KOPT-K1 (cell line): ENCODE data around the gene KCNIP1.

Experiments used
- H3K27ac ChIP-seq: fragments of 200-600 bp; sonication (generic); 2 replicates; pipeline ENCODE4 v1.5.1; 2016; ENCODE audit warnings: antibody characterized with exemption, mild to moderate bottlenecking, low read depth, low read length; ENCODE audit not compliant: poor library complexity, severe bottlenecking
- H3K36me3 ChIP-seq: fragments of 200-600 bp; sonication (generic); 2 replicates; pipeline ENCODE4 v1.5.1; 2017; ENCODE audit warnings: antibody characterized with exemption, mild to moderate bottlenecking, low read length, moderate library complexity; ENCODE audit not compliant: insufficient read depth
- H3K9me3 ChIP-seq: fragments of 200-600 bp; sonication (generic); 2 replicates; pipeline ENCODE4 v1.5.1; 2017; ENCODE audit warnings: antibody characterized with exemption, low read length, mild to moderate bottlenecking; ENCODE audit not compliant: insufficient read depth, poor library complexity, severe bottlenecking

KCNIP1 gene

GRCh38 chr5:170633235-170634081 lies 129.6 kb downstream of the KCNIP1 start:
- Histone ChIP-seq H3K27ac (no peak overlapping the region), H3K36me3 (no peaks in the 10 kb centered on the region), H3K9me3 (no peaks in the 10 kb centered on the region)

- Histone ChIP-seq H3K27ac (no peak overlapping the region), H3K36me3 (no peaks in the 10 kb centered on the region), H3K9me3 (no peaks in the 10 kb centered on the region)
Measured at GRCh38 chr5:170634256-170634990, 130.6 kb downstream of the KCNIP1 start.

- Histone ChIP-seq H3K9me3 (no peaks in the 10 kb centered on the region), H3K27ac (no peak overlapping the region), H3K36me3 (no peaks in the 10 kb centered on the region)
Measured at GRCh38 chr5:170635706-170636105, 131.9 kb downstream of the KCNIP1 start.

- Histone ChIP-seq H3K27ac (no peak overlapping the region), H3K9me3 (no peaks in the 10 kb centered on the region), H3K36me3 (no peaks in the 10 kb centered on the region)
Measured at GRCh38 chr5:170636206-170636605, 132.4 kb downstream of the KCNIP1 start.

GRCh38 chr5:170636801-170637477 lies 133.1 kb downstream of the KCNIP1 start:
- no peaks in the 10 kb centered on the region for H3K9me3 ChIP-seq
- no peaks in the 10 kb centered on the region for H3K36me3 ChIP-seq
- H3K27ac ChIP-seq: no peak overlapping the region

- H3K36me3 ChIP-seq: no peaks in the 10 kb centered on the region
- H3K9me3 ChIP-seq: no peaks in the 10 kb centered on the region
- H3K27ac ChIP-seq: no peak overlapping the region
Measured at GRCh38 chr5:170638051-170638450, 134.2 kb downstream of the KCNIP1 start.

GRCh38 chr5:170638454-170639220 lies 134.8 kb downstream of the KCNIP1 start:
- H3K36me3 ChIP-seq: no peaks in the 10 kb centered on the region
- no peak overlapping the region for H3K27ac ChIP-seq
- H3K9me3 ChIP-seq: no peaks in the 10 kb centered on the region

- Histone ChIP-seq H3K36me3 (no peaks in the 10 kb centered on the region), H3K27ac (no peak overlapping the region), H3K9me3 (no peaks in the 10 kb centered on the region)
Measured at GRCh38 chr5:170639221-170639925, 135.6 kb downstream of the KCNIP1 start.

- no peaks in the 10 kb centered on the region for H3K9me3 ChIP-seq
- no peaks in the 10 kb centered on the region for H3K36me3 ChIP-seq
- H3K27ac ChIP-seq: no peak overlapping the region
Measured at GRCh38 chr5:170640731-170641588, 137.1 kb downstream of the KCNIP1 start.

GRCh38 chr5:170641589-170642031 lies 137.8 kb downstream of the KCNIP1 start:
- Histone ChIP-seq H3K36me3 (no peaks in the 10 kb centered on the region), H3K9me3 (no peaks in the 10 kb centered on the region), H3K27ac (no peak overlapping the region)

GRCh38 chr5:170642066-170642735 lies 138.4 kb downstream of the KCNIP1 start:
- Histone ChIP-seq H3K9me3 (no peaks in the 10 kb centered on the region), H3K27ac (no peak overlapping the region), H3K36me3 (no peaks in the 10 kb centered on the region)

GRCh38 chr5:170642776-170643436 lies 139.1 kb downstream of the KCNIP1 start:
- H3K36me3 ChIP-seq: no peaks in the 10 kb centered on the region
- H3K9me3 ChIP-seq: no peaks in the 10 kb centered on the region
- H3K27ac ChIP-seq: no peak overlapping the region

GRCh38 chr5:170643591-170643990 lies 139.8 kb downstream of the KCNIP1 start:
- no peaks in the 10 kb centered on the region for H3K9me3 ChIP-seq
- no peak overlapping the region for H3K27ac ChIP-seq
- no peaks in the 10 kb centered on the region for H3K36me3 ChIP-seq
